Dermis blood vessel endothelial cell (primary cell): ENCODE data around the gene IGFBPL1. TPM values are rescaled to one million over a fixed set of nuclear protein-coding genes. Genes with fewer than 3 reads are reported as not detected.
A peak's percentile ranks its signal among the peaks of the same experiment; 100 is the strongest.
"Not testable (repeated sequence)": the region's sequence is repeated elsewhere in the genome, so short reads cannot be mapped to it uniquely, and the experiment has no call there.

Experiments used
- DNase-seq: peaks from one replicate; pipeline ENCODE4 v3.0.0; 2010
- total RNA-seq: library from RNA; depleted of rRNA; stranded (reverse); fragments of >200 nt; gene quantifications from 2 replicates; pipeline ENCODE4 v1.2.3, GENCODE V29; 2014

IGFBPL1 gene, protein sequence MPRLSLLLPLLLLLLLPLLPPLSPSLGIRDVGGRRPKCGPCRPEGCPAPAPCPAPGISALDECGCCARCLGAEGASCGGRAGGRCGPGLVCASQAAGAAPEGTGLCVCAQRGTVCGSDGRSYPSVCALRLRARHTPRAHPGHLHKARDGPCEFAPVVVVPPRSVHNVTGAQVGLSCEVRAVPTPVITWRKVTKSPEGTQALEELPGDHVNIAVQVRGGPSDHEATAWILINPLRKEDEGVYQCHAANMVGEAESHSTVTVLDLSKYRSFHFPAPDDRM
- total RNA-seq: 0.17 and 0.23 TPM in 2 replicates

DNA sequence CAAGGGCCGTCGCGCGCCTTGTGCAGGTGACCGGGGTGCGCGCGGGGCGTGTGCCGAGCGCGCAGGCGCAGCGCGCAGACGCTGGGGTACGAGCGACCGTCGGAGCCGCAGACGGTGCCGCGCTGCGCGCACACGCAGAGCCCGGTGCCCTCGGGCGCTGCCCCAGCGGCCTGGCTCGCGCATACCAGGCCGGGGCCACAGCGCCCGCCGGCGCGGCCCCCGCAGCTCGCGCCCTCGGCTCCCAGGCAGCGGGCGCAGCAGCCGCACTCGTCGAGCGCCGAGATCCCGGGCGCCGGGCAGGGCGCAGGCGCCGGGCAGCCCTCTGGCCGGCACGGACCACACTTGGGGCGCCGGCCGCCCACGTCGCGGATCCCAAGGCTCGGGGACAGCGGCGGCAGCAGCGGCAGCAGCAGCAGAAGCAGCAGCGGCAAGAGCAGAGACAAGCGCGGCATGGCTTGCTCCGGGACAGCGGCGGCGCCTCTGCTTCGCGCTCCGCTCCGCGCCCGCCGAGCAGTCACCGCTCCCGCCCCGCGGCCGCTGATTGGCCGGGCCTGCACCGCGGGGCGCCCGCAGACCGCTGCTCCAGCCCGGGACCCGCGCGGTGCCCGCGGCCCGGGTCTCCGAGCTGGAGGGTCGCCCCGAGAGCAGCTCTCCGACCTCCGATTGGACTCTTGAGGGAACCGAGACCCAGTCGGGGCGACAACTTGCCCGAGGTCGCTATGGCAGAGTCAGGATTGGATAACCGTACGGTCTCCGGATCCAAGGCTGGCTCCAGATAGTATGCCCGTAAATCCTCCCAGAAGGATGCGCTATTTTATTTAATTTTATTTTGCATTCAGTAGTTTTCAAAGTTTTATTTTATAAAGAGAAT, at the start of gene IGFBPL1:
IGFBPL1 (minus strand) TSS at position 482 of the 871 bp plus-strand sequence; CDS start at position 452, 30 bp downstream.
- DNase-seq: peak; percentile 33

DNA sequence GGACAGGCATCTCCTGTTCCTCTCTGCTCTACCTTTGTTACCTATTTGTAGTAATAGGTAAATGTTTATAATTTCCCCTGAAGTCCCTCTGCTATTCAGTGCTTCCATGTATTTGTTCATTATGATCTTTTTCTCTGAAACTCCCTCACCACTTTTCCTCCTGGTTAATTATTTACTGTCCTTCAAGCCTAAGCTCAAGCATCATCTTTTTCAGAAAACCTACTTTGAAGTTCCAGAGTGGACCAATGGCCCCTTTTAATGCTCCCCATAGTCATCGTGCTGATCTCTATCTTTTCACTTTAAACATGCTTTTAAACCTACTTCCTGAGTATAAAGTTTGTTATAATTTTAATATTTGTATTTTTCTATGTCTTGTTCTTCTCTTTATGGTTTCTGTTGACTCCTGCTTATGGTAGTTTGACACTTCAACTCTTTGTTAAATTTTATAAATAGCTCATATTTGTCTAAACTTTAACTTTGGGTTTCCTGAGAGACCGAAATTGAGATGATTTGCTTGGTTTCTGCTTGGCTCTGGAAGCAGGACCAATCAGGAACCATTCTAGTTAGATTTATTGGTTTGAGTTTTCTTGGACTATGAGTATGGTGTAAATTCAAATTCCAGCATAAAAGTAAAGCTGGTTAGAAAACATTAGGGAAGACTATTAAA, 48.5 kb upstream of the IGFBPL1 start:
- not testable (repeated sequence) for DNase-seq

DNA sequence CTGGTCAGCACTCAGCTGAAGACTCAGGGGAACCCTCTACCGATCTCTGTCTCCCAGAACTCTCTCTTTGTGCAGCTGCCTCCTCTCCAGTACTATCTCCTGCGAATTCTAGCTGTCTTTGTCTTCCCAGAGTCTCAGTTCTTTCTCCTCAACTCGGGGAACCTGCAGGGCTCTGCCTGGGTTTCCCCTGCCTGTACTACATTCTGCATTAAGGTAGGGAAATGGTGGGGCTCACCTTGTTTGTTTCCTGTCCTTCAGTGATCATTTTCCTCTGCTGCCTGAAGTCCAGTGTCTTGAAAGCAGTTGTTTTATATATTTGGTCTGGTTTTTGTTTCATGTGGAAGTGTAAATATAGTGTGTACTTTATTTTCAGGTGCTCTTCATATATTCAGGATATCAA, 43.1 kb upstream of the IGFBPL1 start:
- DNase-seq: no peak

DNA sequence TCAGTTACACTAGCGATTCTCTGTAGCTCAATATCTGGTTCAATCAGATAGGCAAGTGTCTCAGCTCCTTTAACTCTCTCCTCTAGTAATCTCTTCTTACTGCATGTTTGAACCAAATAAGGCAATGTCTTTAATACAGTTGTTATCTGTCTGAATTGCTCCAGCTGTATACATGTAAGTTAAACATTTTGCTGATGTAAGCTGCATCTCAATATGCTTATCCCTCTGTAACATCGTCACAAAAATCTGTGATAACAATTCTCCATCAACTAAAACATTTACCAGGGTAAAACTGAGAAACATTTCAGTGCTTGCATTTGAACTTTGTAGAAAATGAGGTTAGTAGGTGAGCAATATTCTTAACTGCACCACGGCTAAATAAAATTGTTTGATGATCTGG, 29.6 kb upstream of the IGFBPL1 start:
- no peak for DNase-seq

DNA sequence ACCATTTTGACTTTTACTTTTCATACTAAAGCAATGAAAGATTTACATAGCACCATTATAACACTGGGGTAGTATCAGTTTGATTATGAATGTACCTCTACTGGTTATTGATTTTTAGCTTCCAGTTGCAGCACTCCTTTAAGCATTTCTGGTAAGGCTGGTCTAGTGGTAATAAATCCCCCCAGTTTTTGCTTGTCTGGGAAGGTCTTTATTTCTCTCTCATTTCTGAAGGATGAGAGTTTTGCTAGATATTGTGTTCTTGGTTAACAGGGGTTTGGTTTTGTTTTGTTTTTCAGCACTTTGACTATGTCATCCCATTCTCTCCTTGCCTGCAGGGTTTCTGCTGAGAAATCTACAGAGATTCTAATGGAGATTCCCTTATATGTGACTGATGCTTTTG, 26.9 kb upstream of the IGFBPL1 start:
- no peak for DNase-seq

DNA sequence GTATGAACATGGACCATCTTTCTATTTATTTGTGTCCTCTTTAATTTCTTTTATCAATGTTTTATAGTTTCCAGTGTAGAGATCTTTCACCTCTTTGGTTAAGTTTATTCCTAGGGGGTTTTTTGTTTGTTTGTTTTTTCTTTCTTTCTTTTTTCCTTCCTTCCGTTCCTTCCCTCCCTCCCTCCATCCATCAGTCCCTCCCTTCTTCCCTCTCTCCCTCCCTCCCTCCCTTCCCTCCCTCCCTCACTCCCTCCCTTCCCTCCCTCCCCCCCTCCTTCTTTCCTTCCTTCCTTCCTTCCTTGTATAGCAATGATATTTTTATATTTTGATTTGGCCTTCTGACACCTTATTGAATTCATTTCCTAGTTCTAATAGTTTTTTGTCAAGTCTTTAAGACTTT, 23.4 kb upstream of the IGFBPL1 start:
- DNase-seq: no peak

DNA sequence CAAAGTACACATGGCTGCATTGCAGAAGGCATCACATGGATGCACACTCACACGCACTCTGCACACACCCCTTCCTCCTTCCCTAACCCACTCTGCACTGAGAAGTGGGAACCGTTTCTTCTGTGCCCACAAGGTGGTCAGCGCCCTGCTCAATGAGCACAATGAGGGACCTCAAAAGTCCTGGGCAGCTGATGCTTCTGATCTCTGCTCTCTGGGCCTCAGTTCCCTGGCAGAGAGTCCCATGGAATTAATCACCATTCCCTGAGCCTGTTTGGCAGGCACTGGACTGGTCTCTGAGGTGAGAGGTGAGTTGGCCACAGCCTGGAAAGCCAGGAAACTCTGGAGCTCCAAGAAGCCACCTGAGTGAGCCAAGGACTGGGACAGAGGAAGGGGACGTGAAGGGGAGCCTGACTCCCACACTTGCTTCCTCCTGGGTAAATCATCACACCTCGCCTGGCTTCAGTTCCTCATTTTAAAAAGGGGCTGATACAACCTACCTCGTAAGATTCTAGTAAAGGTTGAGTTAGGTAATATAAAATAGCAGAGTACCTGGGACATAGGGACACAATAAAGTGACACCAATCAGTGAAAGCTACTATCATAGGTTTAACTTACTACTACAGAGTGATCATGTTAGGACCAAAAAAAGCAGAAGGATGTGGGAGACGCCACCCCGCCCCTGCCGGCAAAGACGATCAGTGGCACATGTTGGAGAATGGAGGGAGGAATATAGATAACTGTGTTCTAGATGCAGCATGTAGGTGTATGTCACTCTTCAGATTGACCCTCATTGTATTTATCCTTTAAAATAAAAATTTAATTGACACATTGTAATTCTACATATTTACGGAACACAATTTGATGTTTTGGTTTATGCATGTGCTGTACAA, 21.1 kb upstream of the IGFBPL1 start:
- no peak for DNase-seq

DNA sequence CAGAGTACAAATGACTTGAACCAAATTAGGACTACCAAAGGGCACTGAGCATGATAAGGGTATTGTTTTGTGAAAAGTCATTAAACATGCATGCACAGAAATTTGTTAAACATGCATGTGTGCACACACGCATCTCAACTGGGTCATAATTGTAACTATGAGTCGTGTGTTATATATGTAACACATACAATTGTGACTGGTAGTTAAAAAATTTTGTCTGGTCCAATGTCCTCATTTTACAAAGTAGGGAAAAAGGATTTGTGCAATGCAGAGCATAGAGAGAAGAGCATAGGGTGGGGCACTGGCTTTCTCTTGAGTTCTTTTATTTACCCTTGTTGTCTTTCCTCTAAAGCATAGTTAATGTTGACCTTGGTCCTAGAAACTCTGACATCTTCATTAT, 19.3 kb upstream of the IGFBPL1 start:
- DNase-seq: no peak

DNA sequence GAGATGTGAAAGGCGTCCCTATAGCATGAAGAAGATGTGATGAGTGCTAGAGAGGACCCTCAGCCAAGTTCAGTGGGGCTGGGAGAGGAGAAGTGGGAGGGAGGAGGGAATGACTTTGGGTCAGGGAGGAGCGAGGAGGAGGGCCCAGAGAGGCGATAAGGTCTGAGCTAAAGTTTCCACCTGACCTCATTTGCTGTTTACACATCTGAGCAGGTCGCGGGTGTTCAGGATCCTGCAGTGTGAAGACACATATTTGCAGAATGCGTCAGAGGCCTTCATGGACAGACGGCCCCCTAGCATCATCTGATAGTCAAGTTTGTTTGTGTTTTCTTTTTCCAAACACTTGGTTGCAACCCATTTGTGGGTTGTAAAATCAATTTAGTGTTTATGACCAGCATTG, 18.9 kb upstream of the IGFBPL1 start:
- no peak for DNase-seq

DNA sequence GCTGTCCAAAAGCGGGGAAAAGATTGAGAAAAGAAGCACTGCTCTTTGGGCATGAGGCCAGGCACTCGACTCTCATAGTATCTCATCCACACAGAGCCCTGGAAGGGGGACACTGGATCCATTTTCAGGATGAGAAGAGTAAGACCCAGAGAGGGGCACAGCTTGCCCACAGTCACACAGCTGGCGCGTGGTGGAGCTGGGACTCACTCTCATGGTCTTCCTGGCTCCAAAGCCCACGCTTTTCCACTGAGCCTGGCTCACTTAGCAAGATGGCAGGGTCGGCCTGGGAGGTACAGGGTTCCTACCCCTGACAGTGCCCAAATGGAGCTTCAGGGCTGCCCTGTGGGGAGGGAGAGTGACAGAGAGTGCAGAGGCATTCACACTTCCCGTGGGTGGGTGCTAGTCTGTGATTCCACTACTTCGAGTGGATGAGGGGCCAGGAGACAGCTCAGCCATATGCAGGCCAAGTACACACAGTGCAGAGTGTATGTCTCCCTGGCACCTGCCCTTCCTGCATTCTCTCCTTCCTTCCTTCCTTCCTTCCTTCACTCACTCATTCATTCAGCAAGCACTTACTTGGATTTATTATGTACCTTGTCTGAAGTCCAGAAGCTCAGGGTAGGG, 18.3 kb upstream of the IGFBPL1 start:
- DNase-seq: no peak

DNA sequence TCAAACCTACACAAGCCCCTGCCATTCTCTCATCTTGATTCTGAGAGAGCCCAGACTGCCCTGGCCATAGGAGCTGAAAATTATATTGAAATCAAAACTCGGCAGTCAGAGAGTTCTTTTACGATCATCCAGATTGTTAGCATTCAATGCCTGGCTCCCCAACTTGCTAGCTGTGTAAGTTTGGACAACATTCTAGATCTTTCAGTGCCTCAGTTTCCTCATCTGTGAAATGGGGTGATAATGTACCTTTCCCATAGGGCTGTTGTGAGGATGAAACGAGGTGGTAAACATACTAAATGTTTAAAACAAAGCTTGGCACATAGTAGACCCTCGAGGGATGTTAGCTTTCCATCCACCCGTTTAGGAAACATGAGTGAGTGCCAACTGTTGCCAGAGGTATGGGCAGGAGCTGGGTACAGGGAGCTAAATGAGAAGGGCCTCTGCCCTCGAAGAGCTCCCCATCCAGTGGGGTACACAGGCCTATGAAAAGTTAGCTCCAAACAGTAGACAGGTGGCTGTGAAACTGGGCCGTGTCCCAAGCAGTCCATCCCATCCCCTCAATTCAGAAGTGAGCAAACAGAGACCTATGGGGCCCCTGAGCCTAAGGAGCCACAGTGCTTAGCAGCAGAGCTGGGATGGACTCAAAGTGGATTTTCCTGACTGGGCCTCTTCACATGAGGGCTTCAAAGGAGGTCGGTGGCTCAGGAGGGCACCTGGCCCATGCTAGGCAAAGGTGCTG, 17.3 kb upstream of the IGFBPL1 start:
- no peak for DNase-seq

DNA sequence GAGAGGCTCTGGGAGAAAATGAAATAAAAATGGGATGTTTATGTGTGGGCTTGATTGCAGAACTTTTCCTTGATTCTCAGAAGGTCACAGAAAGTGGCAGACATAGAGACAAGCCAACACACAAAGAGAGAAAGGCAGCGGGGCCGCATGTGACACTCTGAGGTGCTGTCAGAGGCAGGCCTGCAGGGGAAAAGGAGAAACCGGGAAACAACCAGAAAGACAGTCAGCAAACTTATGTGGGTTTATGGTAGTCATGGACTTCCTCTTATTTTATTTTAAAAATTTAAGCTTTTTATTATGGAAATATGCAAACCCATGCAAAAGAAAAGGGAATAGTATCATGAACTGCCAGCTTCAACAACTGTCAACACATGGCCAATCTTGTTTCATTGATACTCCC, 16.3 kb upstream of the IGFBPL1 start:
- DNase-seq: no peak

DNA sequence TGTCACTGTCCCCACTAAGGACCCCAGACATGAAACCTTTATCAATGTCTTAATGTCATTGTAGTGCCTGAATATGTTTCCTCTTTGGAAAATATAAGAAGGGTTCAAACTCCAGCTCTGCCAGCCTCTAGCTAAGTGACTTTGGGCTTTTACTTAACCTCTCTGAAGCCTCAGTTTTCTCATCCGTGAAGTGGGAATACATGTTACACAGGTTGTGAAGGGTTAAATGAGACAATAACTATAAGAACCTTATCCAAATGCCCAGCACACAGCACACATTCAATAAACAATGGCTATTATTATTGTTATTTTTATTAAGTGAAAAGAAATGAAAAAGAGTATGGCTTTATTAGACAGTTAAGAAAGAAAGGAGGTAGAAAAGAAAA, 15.7 kb upstream of the IGFBPL1 start:
- no peak for DNase-seq

DNA sequence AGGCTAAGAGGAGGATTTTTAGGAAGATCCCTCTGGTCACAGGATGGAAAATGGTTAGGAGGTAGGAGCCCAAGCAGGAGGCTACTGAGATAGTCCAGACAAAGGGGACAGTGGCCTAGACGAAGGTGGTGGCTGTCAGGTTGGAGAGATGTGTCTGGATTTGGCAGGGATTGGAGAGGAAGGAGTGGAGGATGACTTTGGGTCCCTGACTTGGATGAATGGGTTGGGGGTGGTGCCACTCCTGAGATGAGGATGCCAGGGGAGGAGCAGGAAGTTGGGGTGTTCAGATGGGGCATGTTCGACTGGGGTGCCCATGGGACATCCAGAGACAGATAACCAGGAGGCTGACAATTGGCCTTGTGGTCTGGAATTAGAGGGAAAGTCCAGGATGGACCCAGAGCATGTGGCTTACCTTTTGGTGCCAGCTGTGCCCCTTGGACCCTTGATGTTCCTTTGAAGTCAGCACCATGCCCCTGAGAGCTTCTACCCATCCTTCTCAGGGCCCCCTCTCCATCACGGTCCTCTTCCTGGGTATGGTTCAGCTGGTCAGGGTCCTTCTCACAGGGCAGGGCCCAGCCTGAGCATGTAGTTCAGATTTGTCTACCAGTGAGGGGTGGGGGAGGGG, 15.1 kb upstream of the IGFBPL1 start:
- no peak for DNase-seq

DNA sequence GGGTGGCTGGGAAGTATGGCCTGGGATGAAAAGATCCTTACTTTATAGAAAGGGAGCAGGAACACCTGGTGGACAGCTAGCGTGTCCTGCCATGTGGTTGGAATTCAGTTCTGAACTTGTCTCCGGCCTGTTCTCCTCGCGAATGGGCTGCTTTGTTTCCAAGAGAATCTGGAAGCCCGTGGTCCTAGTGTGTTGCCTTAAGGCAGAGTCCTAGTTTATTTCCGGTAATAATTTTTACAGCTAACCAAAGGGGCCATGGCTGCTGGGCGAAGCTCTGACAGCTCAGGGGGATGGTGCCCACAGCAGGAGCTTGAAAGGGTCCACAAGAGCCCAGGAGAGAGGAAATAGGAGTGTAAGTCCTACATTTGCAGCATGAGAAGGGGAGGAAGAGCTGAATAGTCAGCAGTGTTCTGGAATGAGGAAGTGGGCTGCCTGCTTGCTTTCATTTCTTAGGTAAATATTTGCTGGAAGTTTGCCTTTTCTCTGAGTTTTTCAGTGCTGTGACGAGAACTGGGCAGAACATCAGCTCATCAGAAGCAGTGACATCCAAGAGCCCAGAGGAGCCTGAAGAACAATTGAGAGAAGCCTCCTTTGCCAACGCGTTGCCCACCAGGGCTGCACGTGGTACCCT, 13.1 kb upstream of the IGFBPL1 start:
- no peak for DNase-seq

DNA sequence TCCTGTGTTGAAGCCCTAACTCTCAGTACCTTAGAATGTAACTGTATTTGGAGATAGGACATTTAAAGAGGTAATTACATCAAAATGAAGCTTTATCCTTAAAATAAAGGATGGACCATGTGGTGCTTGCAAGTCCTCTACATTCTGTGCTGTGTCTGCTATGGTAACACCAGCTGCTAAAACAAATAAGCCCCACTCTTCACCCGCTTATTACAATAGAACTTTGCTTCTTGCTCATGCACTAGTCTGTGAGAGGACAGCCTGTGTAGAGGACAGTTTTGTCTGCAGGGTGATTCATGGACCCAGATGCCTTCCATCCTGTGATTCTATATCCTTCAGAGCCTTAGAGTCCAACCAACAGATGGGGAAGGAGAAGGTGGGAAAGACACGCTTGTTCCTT, 12.5 kb upstream of the IGFBPL1 start:
- DNase-seq: no peak

DNA sequence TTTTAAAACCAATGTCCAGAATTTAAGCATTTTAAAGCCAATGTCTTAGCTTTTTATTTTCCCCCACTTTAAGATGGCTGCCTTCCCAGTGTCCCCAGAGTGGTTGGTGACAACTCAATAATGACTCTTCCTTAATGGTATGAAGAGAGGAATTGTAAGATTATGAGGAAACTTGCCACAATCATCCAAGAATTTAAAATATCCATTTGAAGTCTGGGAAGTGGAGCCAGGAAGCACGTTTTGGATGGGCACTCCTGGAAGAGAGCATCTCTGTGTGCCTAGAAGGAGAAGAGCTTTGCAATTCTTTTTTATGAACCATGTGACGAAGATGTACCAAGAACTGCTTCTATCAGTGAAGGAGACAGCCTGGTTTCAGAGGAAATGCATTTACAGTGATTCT, 11.3 kb upstream of the IGFBPL1 start:
- DNase-seq: no peak

DNA sequence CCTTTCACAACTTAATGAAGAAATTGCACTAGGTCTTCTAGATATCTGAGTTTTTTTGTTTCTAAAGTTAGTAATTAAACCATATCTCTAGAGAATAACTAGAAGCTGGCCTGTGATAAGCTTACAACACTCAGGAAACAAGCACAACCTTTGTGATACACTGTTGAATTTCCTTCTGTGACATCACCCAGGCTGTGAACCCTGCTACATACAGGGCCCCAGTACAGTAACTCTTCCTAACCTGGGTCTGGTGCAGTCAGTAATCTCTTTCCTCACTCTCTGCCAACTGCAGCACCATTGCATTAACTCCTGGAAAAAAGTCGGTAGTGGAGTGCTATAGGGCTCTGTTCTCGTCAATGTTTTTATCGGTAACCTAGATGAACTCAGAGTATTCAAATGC, 10.6 kb upstream of the IGFBPL1 start:
- DNase-seq: no peak

DNA sequence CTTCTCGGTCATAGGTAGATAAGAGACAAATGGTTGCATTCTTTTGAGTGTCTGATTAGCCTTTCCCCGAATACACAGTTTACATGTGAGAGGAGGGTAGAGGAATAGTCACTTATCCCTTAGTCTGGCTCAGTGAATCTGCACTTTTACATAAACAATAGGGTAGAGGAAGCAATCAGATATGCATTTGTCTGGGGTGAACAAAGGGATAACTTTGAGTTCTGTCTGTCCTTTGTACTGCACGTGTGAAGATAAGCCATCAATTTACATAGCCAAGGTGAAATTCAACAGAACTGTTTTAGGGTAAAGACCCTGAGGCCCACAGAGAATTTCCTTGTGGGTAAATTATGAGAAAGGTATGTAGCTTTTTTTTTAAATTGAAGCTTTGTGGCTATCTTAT, 10.1 kb upstream of the IGFBPL1 start:
- no peak for DNase-seq

DNA sequence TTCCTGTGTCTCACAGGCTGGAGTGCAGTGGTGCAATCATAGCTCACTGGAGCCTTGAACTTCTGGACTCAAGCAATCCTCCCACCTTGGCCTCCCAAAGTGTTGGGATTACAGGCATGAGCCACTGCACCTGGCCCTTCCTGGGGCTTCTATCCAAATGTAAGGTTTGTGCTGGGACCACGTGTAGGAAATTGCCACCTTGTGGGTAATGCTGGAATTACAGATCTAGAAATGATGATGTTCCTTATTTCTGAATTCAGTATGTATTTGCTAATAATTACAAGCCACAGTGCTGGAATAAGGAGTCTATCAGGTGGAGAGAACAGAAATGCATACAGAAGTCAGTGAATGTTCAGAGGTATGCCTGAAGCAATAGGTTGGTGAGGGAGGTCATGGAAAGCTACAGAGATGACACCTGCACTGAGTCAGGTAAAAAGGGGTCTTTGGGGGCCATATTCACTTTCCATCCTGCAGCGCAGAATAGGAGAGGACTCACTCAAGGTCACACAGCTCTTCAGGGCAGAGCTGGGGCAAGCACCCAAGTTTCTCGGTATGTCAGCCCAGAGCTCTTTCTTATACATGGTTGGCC, 8.8 kb upstream of the IGFBPL1 start:
- peak; percentile 70 for DNase-seq
